PFSK-1 (cell line): ENCODE measurements around the gene ZSCAN23.

Experiments
- POLR2AphosphoS5 ChIP-seq: IDR thresholded peaks from 2 replicates; pipeline ENCODE4 v1.6.1; 2012; ENCODE audit warnings: low read depth, mild to moderate bottlenecking, control low read depth, low read length, moderate library complexity
- TAF1 ChIP-seq: IDR thresholded peaks from 2 replicates; pipeline ENCODE4 v1.6.1; 2012; ENCODE audit warnings: low read length, control low read depth, borderline replicate concordance; ENCODE audit not compliant: insufficient read depth
- TF ChIP-seq, protein P1 (sequence below), 2 experiments: IDR thresholded peaks; 2 replicates each; pipeline versions ENCODE4 v1.6.1 to v1.8.0; 2011 to 2012; ENCODE audit warnings: low read depth in 2 of 2, low read length in 2 of 2, control low read depth in 1 of 2, inconsistent platforms in 1 of 2, mild to moderate bottlenecking in 1 of 2, moderate library complexity in 1 of 2; ENCODE audit not compliant: insufficient read depth in 1 of 2

DNA sequence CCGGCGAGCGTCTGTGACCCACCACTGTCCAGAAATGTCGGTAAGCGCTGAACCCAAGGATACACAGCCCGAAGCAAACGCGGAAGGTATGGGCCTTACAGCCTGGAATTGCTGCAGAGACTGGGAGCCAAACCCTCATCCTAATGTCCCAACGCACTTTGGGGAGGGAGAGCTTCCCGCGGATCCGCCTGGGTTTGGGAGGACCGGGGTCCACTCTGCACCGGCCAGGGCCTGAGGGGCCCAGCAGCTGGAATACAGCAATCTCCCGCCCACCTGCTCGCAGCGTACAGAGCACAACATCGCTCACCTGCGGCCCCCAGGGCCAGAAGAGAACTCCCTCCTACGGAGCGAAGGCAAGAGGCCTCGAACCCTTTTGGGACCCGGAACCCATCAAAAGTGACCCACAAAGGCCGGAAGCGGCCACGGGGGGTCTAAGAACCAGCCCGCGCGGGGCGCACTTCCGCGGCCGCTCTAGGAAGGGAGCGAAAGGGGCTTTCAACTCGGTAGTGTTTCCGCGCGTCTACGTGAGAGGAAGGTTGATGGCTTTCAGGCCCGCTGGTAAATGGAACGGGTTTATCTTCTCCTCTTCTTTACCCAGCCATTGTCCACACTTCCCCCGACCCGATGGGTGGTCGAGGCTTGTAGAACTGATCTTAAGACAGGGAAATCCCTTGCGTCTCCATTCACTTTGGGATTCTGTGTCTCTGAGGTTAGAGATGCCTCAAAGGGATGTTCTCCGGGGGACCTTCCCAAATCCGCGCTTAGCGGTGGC, 43.8 kb downstream of the ZSCAN23 start, which contains the start of gene ZSCAN12:
- TF ChIP-seq POLR2AphosphoS5 = peak; percentile 72
- TF ChIP-seq, protein P1, sequence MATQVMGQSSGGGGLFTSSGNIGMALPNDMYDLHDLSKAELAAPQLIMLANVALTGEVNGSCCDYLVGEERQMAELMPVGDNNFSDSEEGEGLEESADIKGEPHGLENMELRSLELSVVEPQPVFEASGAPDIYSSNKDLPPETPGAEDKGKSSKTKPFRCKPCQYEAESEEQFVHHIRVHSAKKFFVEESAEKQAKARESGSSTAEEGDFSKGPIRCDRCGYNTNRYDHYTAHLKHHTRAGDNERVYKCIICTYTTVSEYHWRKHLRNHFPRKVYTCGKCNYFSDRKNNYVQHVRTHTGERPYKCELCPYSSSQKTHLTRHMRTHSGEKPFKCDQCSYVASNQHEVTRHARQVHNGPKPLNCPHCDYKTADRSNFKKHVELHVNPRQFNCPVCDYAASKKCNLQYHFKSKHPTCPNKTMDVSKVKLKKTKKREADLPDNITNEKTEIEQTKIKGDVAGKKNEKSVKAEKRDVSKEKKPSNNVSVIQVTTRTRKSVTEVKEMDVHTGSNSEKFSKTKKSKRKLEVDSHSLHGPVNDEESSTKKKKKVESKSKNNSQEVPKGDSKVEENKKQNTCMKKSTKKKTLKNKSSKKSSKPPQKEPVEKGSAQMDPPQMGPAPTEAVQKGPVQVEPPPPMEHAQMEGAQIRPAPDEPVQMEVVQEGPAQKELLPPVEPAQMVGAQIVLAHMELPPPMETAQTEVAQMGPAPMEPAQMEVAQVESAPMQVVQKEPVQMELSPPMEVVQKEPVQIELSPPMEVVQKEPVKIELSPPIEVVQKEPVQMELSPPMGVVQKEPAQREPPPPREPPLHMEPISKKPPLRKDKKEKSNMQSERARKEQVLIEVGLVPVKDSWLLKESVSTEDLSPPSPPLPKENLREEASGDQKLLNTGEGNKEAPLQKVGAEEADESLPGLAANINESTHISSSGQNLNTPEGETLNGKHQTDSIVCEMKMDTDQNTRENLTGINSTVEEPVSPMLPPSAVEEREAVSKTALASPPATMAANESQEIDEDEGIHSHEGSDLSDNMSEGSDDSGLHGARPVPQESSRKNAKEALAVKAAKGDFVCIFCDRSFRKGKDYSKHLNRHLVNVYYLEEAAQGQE (IDR thresholded peaks at IDR 0.05; ENCODE audit: insufficient read depth in 1 of 2, low read depth in 2 of 2, low read length in 2 of 2) = no peak
- peak; percentile 36; the same call in 1 of the 2 replicates for TF ChIP-seq TAF1
